T-helper 1 cell treated with Interleukin-12 subunit alpha and Interleukin-12 subunit beta and Interleukin-4 antibody, amounts not matched to agents 30 ng/mL and 1 ng/mL, for 36 hours (primary cell): Measurements from ENCODE around the gene DOCK4. TPM values are rescaled to one million over a fixed set of nuclear protein-coding genes. Genes with fewer than 3 reads are reported as not detected.

ENCODE experiments used
- intact Hi-C: fragments of 100-400 bp; cut with micrococcal nuclease; formaldehyde crosslinking; loops from one replicate; pipeline ENCODE4 v1.15.1; 2024
- total RNA-seq: library from RNA; stranded (reverse); gene quantifications from 2 replicates; pipeline ENCODE4 v1.2.3, GENCODE V29; 2022

Gene DOCK4
- total RNA-seq, 1 donor from 2014 or later, result 0.27 TPM

- intact Hi-C loops, result no loop called here
Measured at GRCh38 chr7:112192236-112193154, 13.7 kb downstream of the DOCK4 start.

GRCh38 chr7:112190120-112190519, 16.1 kb downstream of the DOCK4 start:
- intact Hi-C loops, result no loop called here

- intact Hi-C loops, result no loop called here
Measured at GRCh38 chr7:112189691-112190090, 16.5 kb downstream of the DOCK4 start.

GRCh38 chr7:112188257-112188656, 17.9 kb downstream of the DOCK4 start:
- intact Hi-C loops, result no loop called here

GRCh38 chr7:112186300-112186699, 19.9 kb downstream of the DOCK4 start:
- intact Hi-C loops, result no loop called here

GRCh38 chr7:112185005-112185834, 21.0 kb downstream of the DOCK4 start:
- intact Hi-C loops, result no loop called here

- intact Hi-C loops, result no loop called here
Measured at GRCh38 chr7:112184455-112184854, 21.7 kb downstream of the DOCK4 start.

GRCh38 chr7:112183266-112183665, 22.9 kb downstream of the DOCK4 start:
- intact Hi-C loops, result no loop called here

- intact Hi-C loops, result no loop called here
Measured at GRCh38 chr7:112182749-112183148, 23.4 kb downstream of the DOCK4 start.

GRCh38 chr7:112180223-112180622, 26.0 kb downstream of the DOCK4 start:
- intact Hi-C loops, result no loop called here

- intact Hi-C loops, result no loop called here
Measured at GRCh38 chr7:112176693-112177415, 29.3 kb downstream of the DOCK4 start.

- intact Hi-C loops, result no loop called here
Measured at GRCh38 chr7:112176241-112176640, 30.0 kb downstream of the DOCK4 start.

- intact Hi-C loops, result no loop called here
Measured at GRCh38 chr7:112174192-112174591, 32.0 kb downstream of the DOCK4 start.

GRCh38 chr7:112173568-112173905, 32.7 kb downstream of the DOCK4 start:
- intact Hi-C loops, result no loop called here

- intact Hi-C loops, result no loop called here
Measured at GRCh38 chr7:112172870-112173567, 33.2 kb downstream of the DOCK4 start.

GRCh38 chr7:112171673-112172072, 34.5 kb downstream of the DOCK4 start:
- intact Hi-C loops, result no loop called here

GRCh38 chr7:112168915-112169314, 37.3 kb downstream of the DOCK4 start:
- intact Hi-C loops, result no loop called here

- intact Hi-C loops, result no loop called here
Measured at GRCh38 chr7:112167147-112167546, 39.1 kb downstream of the DOCK4 start.

GRCh38 chr7:112162784-112163506, 43.3 kb downstream of the DOCK4 start:
- intact Hi-C loops, result no loop called here

- intact Hi-C loops, result no loop called here
Measured at GRCh38 chr7:112162142-112162766, 43.9 kb downstream of the DOCK4 start.
